ENCODE results near the gene FAM72D. TPM values are rescaled to one million over a fixed set of nuclear protein-coding genes. Genes with fewer than 3 reads are reported as not detected.
"Not testable (repeated sequence)": the region's sequence is repeated elsewhere in the genome, so short reads cannot be mapped to it uniquely, and the experiment has no call there.

Gene FAM72D
- total RNA-seq, 4 donors from 2014 or later, result 0.21 TPM; not detected in 3

GRCh38 chr1:145074021-145074559 is 21.7 kb upstream of the FAM72D start:
- not testable (repeated sequence) for DNase-seq (ENCODE audit: low spot score in 2 of 2); H3K36me3 ChIP-seq; H3K4me1 ChIP-seq; H3K4me3 ChIP-seq; H3K27me3 ChIP-seq; H3K9me3 ChIP-seq; H3K27ac ChIP-seq
- WGBS, 2 donors, result 36 to 46% methylated on average over 3 of the region's 6 CpGs

GRCh38 chr1:145076877-145077276 is 18.9 kb upstream of the FAM72D start:
- WGBS, 2 donors, result no CpG with 5 or more reads among the region's 3 CpGs
- H3K27me3 ChIP-seq; DNase-seq (ENCODE audit: low spot score in 2 of 2): not testable (repeated sequence)

GRCh38 chr1:145077872-145078786 is 17.6 kb upstream of the FAM72D start:
- not testable (repeated sequence) for H3K4me3 ChIP-seq; H3K27me3 ChIP-seq; DNase-seq (ENCODE audit: low spot score in 2 of 2); H3K4me1 ChIP-seq; H3K27ac ChIP-seq; H3K36me3 ChIP-seq; H3K9me3 ChIP-seq
- WGBS, 2 donors, result no CpG with 5 or more reads among the region's 11 CpGs

More at GRCh38 chr1:145076877-145077276, 18.9 kb upstream of the FAM72D start:
- not testable (repeated sequence) for H3K9me3 ChIP-seq, H3K4me1 ChIP-seq, H3K36me3 ChIP-seq, H3K4me3 ChIP-seq, H3K27ac ChIP-seq

- not testable (repeated sequence) for H3K27me3 ChIP-seq; H3K4me3 ChIP-seq; H3K27ac ChIP-seq; H3K4me1 ChIP-seq; H3K9me3 ChIP-seq; DNase-seq (ENCODE audit: low spot score in 2 of 2); H3K36me3 ChIP-seq
- no CpG with 5 or more reads among the region's 5 CpGs for WGBS, 2 donors
Measured at GRCh38 chr1:145078787-145079370, 16.9 kb upstream of the FAM72D start.

GRCh38 chr1:145079737-145080136 is 16.0 kb upstream of the FAM72D start:
- not testable (repeated sequence) for H3K27me3 ChIP-seq; H3K36me3 ChIP-seq; H3K27ac ChIP-seq; H3K4me3 ChIP-seq; H3K9me3 ChIP-seq; DNase-seq (ENCODE audit: low spot score in 2 of 2); H3K4me1 ChIP-seq
- 38 to 66% methylated on average over 2 of the region's 2 CpGs for WGBS, 2 donors

- H3K27me3 ChIP-seq; H3K4me1 ChIP-seq; H3K36me3 ChIP-seq; H3K27ac ChIP-seq; DNase-seq (ENCODE audit: low spot score in 2 of 2); H3K4me3 ChIP-seq; H3K9me3 ChIP-seq: not testable (repeated sequence)
- WGBS, 2 donors, result 77 to 79% methylated on average over 2 of the region's 3 CpGs
Measured at GRCh38 chr1:145080193-145080592, 15.6 kb upstream of the FAM72D start.

GRCh38 chr1:145082483-145083255 is 13.1 kb upstream of the FAM72D start:
- DNase-seq (ENCODE audit: low spot score in 2 of 2); H3K9me3 ChIP-seq; H3K4me3 ChIP-seq; H3K27me3 ChIP-seq; H3K4me1 ChIP-seq; H3K36me3 ChIP-seq; H3K27ac ChIP-seq: not testable (repeated sequence)
- 61 to 74% methylated on average over 3 to 4 of the region's 7 CpGs for WGBS, 2 donors

- H3K36me3 ChIP-seq, H3K4me1 ChIP-seq, H3K27me3 ChIP-seq, H3K9me3 ChIP-seq: not testable (repeated sequence)
- Histone ChIP-seq H3K4me3 (peak overlapping the region in 3 of 4 donors; percentile 33 to 42 (median 41)), H3K27ac (peak overlapping the region in 3 of 4 donors; percentile 15 to 85 (median 53))
- WGBS, 2 donors, result 0% methylated on average over 4 of the region's 47 CpGs; no CpG with 5 or more reads in 1 of the 2 donors
- peak in 1 of 2 donors; percentile 50 for DNase-seq (ENCODE audit: low spot score in 2 of 2)
Measured at GRCh38 chr1:145093517-145094149, 2.1 kb upstream of the FAM72D start.

- not testable (repeated sequence) for H3K4me1 ChIP-seq; H3K27me3 ChIP-seq; DNase-seq (ENCODE audit: low spot score in 2 of 2); H3K36me3 ChIP-seq; H3K9me3 ChIP-seq
- peak overlapping the region in 3 of 4 donors; percentile 24 to 46 (median 39) for H3K4me3 ChIP-seq
- 0 to 2% methylated on average over 4 to 7 of the region's 46 CpGs for WGBS, 2 donors
- peak overlapping the region in 2 of 4 donors; percentile 56 for H3K27ac ChIP-seq
Measured at GRCh38 chr1:145094655-145095211, 1.0 kb upstream of the FAM72D start.

GRCh38 chr1:145101725-145102124 is 6.0 kb downstream of the FAM72D start:
- not testable (repeated sequence) for DNase-seq (ENCODE audit: low spot score in 2 of 2); H3K4me3 ChIP-seq; H3K27me3 ChIP-seq; H3K36me3 ChIP-seq; H3K27ac ChIP-seq; H3K4me1 ChIP-seq; H3K9me3 ChIP-seq
- no CpG with 5 or more reads among the region's 1 CpG for WGBS, 2 donors

- WGBS, 2 donors, result no CpG with 5 or more reads among the region's 2 CpGs
- H3K4me1 ChIP-seq; H3K36me3 ChIP-seq; H3K9me3 ChIP-seq; H3K4me3 ChIP-seq; H3K27me3 ChIP-seq; H3K27ac ChIP-seq; DNase-seq (ENCODE audit: low spot score in 2 of 2): not testable (repeated sequence)
Measured at GRCh38 chr1:145103294-145103693, 7.5 kb downstream of the FAM72D start.

GRCh38 chr1:145111674-145112073 is 15.9 kb downstream of the FAM72D start:
- not testable (repeated sequence) for H3K27ac ChIP-seq; H3K9me3 ChIP-seq; H3K36me3 ChIP-seq; DNase-seq (ENCODE audit: low spot score in 2 of 2); H3K4me3 ChIP-seq; H3K4me1 ChIP-seq; H3K27me3 ChIP-seq
- WGBS, 2 donors, result no CpG with 5 or more reads among the region's 3 CpGs
